A549 (cell line): ENCODE results near the gene EPB41L4A. TPM values are rescaled to one million over a fixed set of nuclear protein-coding genes. Genes with fewer than 3 reads are reported as not detected.
"Not testable (repeated sequence)": the region's sequence is repeated elsewhere in the genome, so short reads cannot be mapped to it uniquely, and the experiment has no call there.

Experiments used
- ATAC-seq, 2 experiments: fragments of 200-7000 bp in 1 of 2; fragments of >200 bp in 1 of 2; cut with Nextera tagmentation in 1 of 2; cut with Tn5 transposase in 1 of 2; 3 replicates each; pipeline versions ENCODE4 v1.8.0 to v1.9.1; 2018 to 2020; ENCODE audit warnings: mild to moderate bottlenecking in 1 of 2, moderate library complexity in 1 of 2
- CTCF ChIA-PET: fragments of 300-600 bp; sonication (Branson Sonifier 250); formaldehyde crosslinking; extraction: SDS; loops from one replicate; lab custom pipeline; 2021; ENCODE audit warnings: antibody characterized with exemption, inconsistent platforms; lab: Yijun Ruan, JAX
- POLR2A ChIA-PET: fragments of 350-600 bp; formaldehyde crosslinking; extraction: SDS; loops from one replicate; lab custom pipeline; 2021; ENCODE audit warnings: antibody characterized with exemption, inconsistent platforms; lab: Yijun Ruan, JAX
- DNase-seq, 2 experiments: peaks; one replicate each; pipeline versions ENCODE4 v3.0.0 to v3.0.0-alpha.2; 2011 to 2016; ENCODE audit warnings: low read depth in 1 of 2, low spot score in 1 of 2
- FAIRE-seq: peaks from 2 replicates; lab custom pipeline; 2011; peaks lifted over from hg19 to GRCh38; lab: Jason Lieb, UNC
- H3K27ac ChIP-seq, 2 experiments: fragments of >200 bp; sonication (Bioruptor Twin); formaldehyde crosslinking; 3 replicates each; pipeline ENCODE4 v1.5.1; 2016 to 2017
- H3K4me1 ChIP-seq: fragments of >200 bp; sonication (Bioruptor Twin); formaldehyde crosslinking; 3 replicates; pipeline ENCODE4 v1.6.1; 2016
- H3K4me2 ChIP-seq: fragments of >200 bp; sonication (Bioruptor Twin); formaldehyde crosslinking; 3 replicates; pipeline ENCODE4 v1.6.1; 2016
- H3K4me3 ChIP-seq: fragments of >200 bp; sonication (Bioruptor Twin); formaldehyde crosslinking; 3 replicates; pipeline ENCODE4 v1.5.1; 2016
- H3K9me3 ChIP-seq: fragments of >200 bp; sonication (Bioruptor Twin); formaldehyde crosslinking; 3 replicates; pipeline ENCODE4 v1.6.1; 2016
- CEBPB ChIP-seq, 2 experiments: fragments of >200 bp in 1 of 2; sonication (Bioruptor Twin) in 1 of 2; formaldehyde crosslinking in 1 of 2; IDR thresholded peaks; 2 replicates each; pipeline ENCODE4 v1.6.1; 2012 to 2016
- CTCF ChIP-seq: fragments of >200 bp; sonication (Bioruptor Twin); formaldehyde crosslinking; IDR thresholded peaks from 3 replicates; pipeline ENCODE4 v1.5.1; 2016
- E2F6 ChIP-seq: IDR thresholded peaks from 2 replicates; pipeline ENCODE4 v1.6.1; 2012; ENCODE audit warnings: low read depth, borderline replicate concordance
- EHF ChIP-seq: fragments of 250-450 bp; sonication (Bioruptor Pico); IDR thresholded peaks from 2 replicates; pipeline ENCODE4 v1.5.0; 2020; ENCODE audit warnings: mild to moderate bottlenecking
- EP300 ChIP-seq, 2 experiments: fragments of >200 bp; sonication (Bioruptor Twin); formaldehyde crosslinking; IDR thresholded peaks; 2 replicates in 1 of 2; 3 replicates in 1 of 2; pipeline ENCODE4 v1.6.1; 2016 to 2017
- ESRRA ChIP-seq: fragments of 150-350 bp; IDR thresholded peaks from 2 replicates; pipeline ENCODE4 v1.6.1; 2014; ENCODE audit warnings: mild to moderate bottlenecking, low read length, borderline replicate concordance
- FOSB ChIP-seq: fragments of 250-450 bp; sonication (Bioruptor Pico); IDR thresholded peaks from 2 replicates; pipeline ENCODE4 v1.5.0; 2020; ENCODE audit warnings: mild to moderate bottlenecking, moderate library complexity
- GATA3 ChIP-seq: IDR thresholded peaks from 2 replicates; pipeline ENCODE4 v1.6.1; 2012; ENCODE audit warnings: borderline replicate concordance
- HES2 ChIP-seq: fragments of >200 bp; sonication (Bioruptor Twin); formaldehyde crosslinking; IDR thresholded peaks from 2 replicates; pipeline ENCODE4 v1.6.1; 2016
- JUNB ChIP-seq: fragments of >200 bp; sonication (Bioruptor Twin); formaldehyde crosslinking; IDR thresholded peaks from 2 replicates; pipeline ENCODE4 v1.6.1; 2016
- KDM5A ChIP-seq: fragments of 200-600 bp; sonication (generic); IDR thresholded peaks from 2 replicates; pipeline ENCODE4 v1.6.1; 2016; ENCODE audit warnings: antibody characterized with exemption, mild to moderate bottlenecking
- MAX ChIP-seq: IDR thresholded peaks from 2 replicates; pipeline ENCODE4 v1.6.1; 2012
- NFE2L2 ChIP-seq: fragments of 150-350 bp; conservative IDR thresholded peaks from 2 replicates; pipeline ENCODE4 v1.6.1; 2014; ENCODE audit warnings: low read length
- NR3C1 ChIP-seq: fragments of >200 bp; sonication (Bioruptor Twin); formaldehyde crosslinking; IDR thresholded peaks from 3 replicates; pipeline ENCODE4 v1.6.1; 2017
- PBX3 ChIP-seq: IDR thresholded peaks from 2 replicates; pipeline ENCODE4 v1.6.1; 2012
- POLR2AphosphoS2 ChIP-seq: conservative IDR thresholded peaks from 2 replicates; pipeline ENCODE4 v1.6.1; 2012; ENCODE audit warnings: low read length, improper control_type of control experiment, inconsistent platforms
- RAD21 ChIP-seq, 2 experiments: fragments of >200 bp in 1 of 2; sonication (Bioruptor Twin) in 1 of 2; formaldehyde crosslinking in 1 of 2; IDR thresholded peaks in 1 of 2; conservative IDR thresholded peaks in 1 of 2; 2 replicates in 1 of 2; 3 replicates in 1 of 2; pipeline ENCODE4 v1.6.1; 2012 to 2018; ENCODE audit warnings: inconsistent platforms in 1 of 2
- RCOR1 ChIP-seq: fragments of 150-350 bp; IDR thresholded peaks from 2 replicates; pipeline ENCODE4 v1.6.1; 2014; ENCODE audit warnings: antibody characterized with exemption, low read length, low read depth
- RNF2 ChIP-seq: fragments of 200-600 bp; sonication (generic); IDR thresholded peaks from 2 replicates; pipeline ENCODE4 v1.6.1; 2016; ENCODE audit warnings: low read depth, mild to moderate bottlenecking, antibody characterized with exemption, moderate library complexity, borderline replicate concordance
- USF2 ChIP-seq: fragments of 450-650 bp; IDR thresholded peaks from 2 replicates; pipeline ENCODE4 v1.6.1; 2014; ENCODE audit warnings: antibody characterized with exemption
- ZFP36 ChIP-seq: fragments of 450-650 bp; IDR thresholded peaks from 2 replicates; pipeline ENCODE4 v1.6.1; 2014; ENCODE audit warnings: borderline replicate concordance; ENCODE audit not compliant: partially characterized antibody
- ZNF302 ChIP-seq: fragments of 250-450 bp; sonication (Bioruptor Pico); IDR thresholded peaks from 2 replicates; pipeline ENCODE4 v1.9.0; 2021; ENCODE audit warnings: inconsistent platforms, mild to moderate bottlenecking, moderate library complexity
- WGBS: methylation state at CpG from one replicate; pipeline ENCODE4 v1.1.6; 2017; ENCODE audit errors: missing lambda C conversion rate; 5-methylcytosine and 5-hydroxymethylcytosine counted together
- polyA plus RNA-seq, 4 experiments: library from polyadenylated mRNA; depleted of rRNA in 3 of 4; stranded (reverse); fragments of >200 nt; fragmentation: RNase III in 1 of 4; extraction: RNeasy Plus Mini Kit Qiagen cat#74134 plus additional on column Dnase treatment in 1 of 4; gene quantifications; 2 replicates in 3 of 4; 3 replicates in 1 of 4; pipeline ENCODE4 v1.2.3, GENCODE V29; 2011 to 2017

Gene EPB41L4A
- polyA plus RNA-seq, 2 of the 4 experiments (the other 2 are of a cell fraction), result 1.3 to 4.4 TPM

GRCh38 chr5:112397690-112398089, 21.4 kb downstream of the EPB41L4A start:
- DNase-seq (no peak), ATAC-seq (no peak), FAIRE-seq (no peak)
- Histone ChIP-seq H3K4me2 (no peak overlapping the region), H3K4me3 (no peak overlapping the region), H3K9me3 (no peaks in the 10 kb centered on the region), H3K27ac (no peak overlapping the region), H3K4me1 (no peaks in the 10 kb centered on the region)
- POLR2A ChIA-PET, result no interaction called here
- CTCF ChIA-PET, result interaction anchor here (1.2 kb wide), 1 partner anchor 22 kb away, joined by 4 read pairs; no protein-coding TSS in a partner anchor
- 71% methylated on average over 2 of the region's 2 CpGs for WGBS
- TF ChIP-seq POLR2AphosphoS2 (no peak), ZFP36 (no peak), ESRRA (no peak), KDM5A (no peak), E2F6 (no peak), RCOR1 (no peak), EHF (CRISPR knock-in tag) (no peak), GATA3 (no peak), JUNB (no peak), EP300 (IDR thresholded peaks at IDR 0.05) (no peak), MAX (no peak), RAD21 (conservative IDR thresholded peaks at IDR 0.05 in 1 of 2, IDR thresholded peaks at IDR 0.05 in 1 of 2) (no peak), USF2 (no peak), RNF2 (no peak)

- no peaks in the 10 kb centered on the region for H3K9me3 ChIP-seq
- no peak for TF ChIP-seq CEBPB (IDR thresholded peaks at IDR 0.05)
- TF ChIP-seq HES2, result no peak
- no peak overlapping the region for H3K4me2 ChIP-seq
- ATAC-seq, result no peak
- no peaks in the 10 kb centered on the region for H3K4me1 ChIP-seq
- WGBS, result 58% methylated on average over 4 of the region's 4 CpGs
- no peak overlapping the region for H3K4me3 ChIP-seq
- no peak for DNase-seq
- CTCF ChIA-PET, result interaction anchor here (1.2 kb wide), 1 partner anchor 24 kb away, joined by 4 read pairs; no protein-coding TSS in a partner anchor
- FAIRE-seq, result no peak
- no peak overlapping the region for H3K27ac ChIP-seq
- POLR2A ChIA-PET, result no interaction called here
These were observed 22.6 kb downstream of the EPB41L4A start for GRCh38 chr5:112396430-112396829.

GRCh38 chr5:112395299-112395698, 23.8 kb downstream of the EPB41L4A start:
- DNase-seq, H3K4me1 ChIP-seq, FAIRE-seq, POLR2A ChIA-PET, H3K4me2 ChIP-seq, ATAC-seq, H3K27ac ChIP-seq, H3K4me3 ChIP-seq, CTCF ChIA-PET, H3K9me3 ChIP-seq: not testable (repeated sequence)
- WGBS, result 85% methylated on average over 4 of the region's 4 CpGs

- no peak overlapping the region for H3K27ac ChIP-seq
- TF ChIP-seq FOSB (CRISPR knock-in tag) (no peak), PBX3 (no peak), NFE2L2 (no peak), NR3C1 (no peak), CTCF (no peak), ZNF302 (CRISPR knock-in tag) (no peak)
- H3K4me3 ChIP-seq, result no peak overlapping the region
- FAIRE-seq (no peak), DNase-seq (no peak), ATAC-seq (no peak)
- H3K4me2 ChIP-seq, result no peak overlapping the region
- no peaks in the 10 kb centered on the region for H3K4me1 ChIP-seq
- no peaks in the 10 kb centered on the region for H3K9me3 ChIP-seq
- POLR2A ChIA-PET, result interaction anchor here (0.6 kb wide), 1 partner anchor 89 kb away, joined by 3 read pairs; no protein-coding TSS in a partner anchor
- CTCF ChIA-PET, result interaction anchor here (1.5 kb wide), 1 partner anchor 30 kb away, joined by 3 read pairs; no protein-coding TSS in a partner anchor
- 62% methylated on average over 6 of the region's 8 CpGs for WGBS
These were observed 28.8 kb downstream of the EPB41L4A start for GRCh38 chr5:112390327-112390726.
